C4-2B (cell line): ENCODE measurements around the gene RIPOR3.

Source experiments
- ZFX ChIP-seq: fragments of 450-650 bp; IDR thresholded peaks from 2 replicates; pipeline ENCODE4 v1.6.1; 2017
- TF ChIP-seq, protein P1 (sequence below): fragments of 450-650 bp; conservative IDR thresholded peaks from 2 replicates; pipeline ENCODE4 v1.5.1; 2017; ENCODE audit warnings: mild to moderate bottlenecking

GRCh38 chr20:50693001-50693400, 1.7 kb upstream of the RIPOR3 start:
- TF ChIP-seq, protein P1, sequence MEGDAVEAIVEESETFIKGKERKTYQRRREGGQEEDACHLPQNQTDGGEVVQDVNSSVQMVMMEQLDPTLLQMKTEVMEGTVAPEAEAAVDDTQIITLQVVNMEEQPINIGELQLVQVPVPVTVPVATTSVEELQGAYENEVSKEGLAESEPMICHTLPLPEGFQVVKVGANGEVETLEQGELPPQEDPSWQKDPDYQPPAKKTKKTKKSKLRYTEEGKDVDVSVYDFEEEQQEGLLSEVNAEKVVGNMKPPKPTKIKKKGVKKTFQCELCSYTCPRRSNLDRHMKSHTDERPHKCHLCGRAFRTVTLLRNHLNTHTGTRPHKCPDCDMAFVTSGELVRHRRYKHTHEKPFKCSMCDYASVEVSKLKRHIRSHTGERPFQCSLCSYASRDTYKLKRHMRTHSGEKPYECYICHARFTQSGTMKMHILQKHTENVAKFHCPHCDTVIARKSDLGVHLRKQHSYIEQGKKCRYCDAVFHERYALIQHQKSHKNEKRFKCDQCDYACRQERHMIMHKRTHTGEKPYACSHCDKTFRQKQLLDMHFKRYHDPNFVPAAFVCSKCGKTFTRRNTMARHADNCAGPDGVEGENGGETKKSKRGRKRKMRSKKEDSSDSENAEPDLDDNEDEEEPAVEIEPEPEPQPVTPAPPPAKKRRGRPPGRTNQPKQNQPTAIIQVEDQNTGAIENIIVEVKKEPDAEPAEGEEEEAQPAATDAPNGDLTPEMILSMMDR = no peak
- TF ChIP-seq ZFX = no peak
